Spleen (tissue), 7 donors: ENCODE results near the gene SHLD1.

Experiments used
- CTCF ChIP-seq, 11 experiments: fragments of 200-600 bp in 7 of 11; fragments of 450-650 bp in 4 of 11; sonication (generic) in 4 of 11; IDR thresholded peaks in 8 of 11; conservative IDR thresholded peaks in 3 of 11; 1 replicate in 7 of 11; 2 replicates in 4 of 11; pipeline versions ENCODE4 v1.4.0 to v1.8.0; 2016 to 2021; ENCODE audit warnings: antibody characterized with exemption in 11 of 11, inconsistent platforms in 4 of 11, mild to moderate bottlenecking in 1 of 11
- POLR2A ChIP-seq, 3 donors: fragments of 450-650 bp; IDR thresholded peaks; one replicate each; pipeline ENCODE4 v1.5.1; 2017; ENCODE audit warnings: antibody characterized with exemption in 3 of 3, mild to moderate bottlenecking in 1 of 3
- POLR2AphosphoS5 ChIP-seq, 3 donors: sonication (generic); formaldehyde crosslinking; IDR thresholded peaks; one replicate each; pipeline ENCODE4 v1.5.1; 2017; ENCODE audit warnings: antibody characterized with exemption in 3 of 3
- donor health status: DM: no; HTN: no; CAD: no; lungs with moderate emphysema.
- donor health status: DM: no; HTN: no; CAD: no.
- donor health status: DM: no; HTN: no; CAD: no.

GRCh38 chr20:5913166-5913565 lies 163.0 kb downstream of the SHLD1 start:
- TF ChIP-seq CTCF (IDR thresholded peaks at IDR 0.05 in 8 of 11, conservative IDR thresholded peaks at IDR 0.05 in 3 of 11) (no peak), POLR2AphosphoS5 (IDR thresholded peaks at IDR 0.05) (no peak), POLR2A (IDR thresholded peaks at IDR 0.05) (no peak)
